Measurements from ENCODE around the gene BDH1. TPM values are rescaled to one million over a fixed set of nuclear protein-coding genes. Genes with fewer than 3 reads are reported as not detected.
A peak's percentile ranks its signal among the peaks of the same experiment; 100 is the strongest.

BDH1 gene
- total RNA-seq, 1 experiment from 2014 or later: 80.5 TPM

- H3K36me3 ChIP-seq (ENCODE audit: insufficient read depth, low read length): no peaks in the 10 kb centered on the region
- H4K20me1 ChIP-seq (ENCODE audit: insufficient read depth, low read depth, low read length): no peaks in the 10 kb centered on the region
- H3K4me1 ChIP-seq (ENCODE audit: low read length): peaks cover 9% of the 10 kb centered on the region; the same call in 1 of the 2 replicates
- H3K9me2 ChIP-seq (replicated peaks; ENCODE audit: insufficient read depth, low read length): no peaks in the 10 kb centered on the region
- H2AFZ ChIP-seq (ENCODE audit: low read length): no peak overlapping the region
- H3K9ac ChIP-seq (ENCODE audit: low read length): no peak overlapping the region
- H3K27ac ChIP-seq (ENCODE audit: low read length): no peak overlapping the region
- DNase-seq: peak; percentile 71
- H3K9me3 ChIP-seq (ENCODE audit: low read length): peaks cover 22% of the 10 kb centered on the region
- no peak overlapping the region for H3K4me3 ChIP-seq (ENCODE audit: low read length)
- no peak overlapping the region for H3K4me2 ChIP-seq (ENCODE audit: low read depth, low read length, poor library complexity, severe bottlenecking)
- no peaks in the 10 kb centered on the region for H3K79me2 ChIP-seq (ENCODE audit: low read length)
- H3K27me3 ChIP-seq (ENCODE audit: low read length): peaks cover 4% of the 10 kb centered on the region; the same call in 1 of the 2 replicates
Measured at GRCh38 chr3:197564097-197564843, 8.5 kb upstream of the BDH1 start.

- no peak overlapping the region for H3K27ac ChIP-seq (ENCODE audit: low read length)
- no peak overlapping the region for H2AFZ ChIP-seq (ENCODE audit: low read length)
- H3K4me1 ChIP-seq (ENCODE audit: low read length): peaks cover 16% of the 10 kb centered on the region
- no peak overlapping the region for H3K9ac ChIP-seq (ENCODE audit: low read length)
- H3K9me3 ChIP-seq (ENCODE audit: low read length): peaks cover 22% of the 10 kb centered on the region
- H3K4me2 ChIP-seq (ENCODE audit: low read depth, low read length, poor library complexity, severe bottlenecking): no peak overlapping the region
- H4K20me1 ChIP-seq (ENCODE audit: insufficient read depth, low read depth, low read length): no peaks in the 10 kb centered on the region
- no peak for DNase-seq
- H3K36me3 ChIP-seq (ENCODE audit: insufficient read depth, low read length): no peaks in the 10 kb centered on the region
- peaks cover 6% of the 10 kb centered on the region; the same call in 1 of the 2 replicates for H3K27me3 ChIP-seq (ENCODE audit: low read length)
- H3K79me2 ChIP-seq (ENCODE audit: low read length): no peaks in the 10 kb centered on the region
- no peak overlapping the region for H3K4me3 ChIP-seq (ENCODE audit: low read length)
- H3K9me2 ChIP-seq (replicated peaks; ENCODE audit: insufficient read depth, low read length): no peaks in the 10 kb centered on the region
Measured at GRCh38 chr3:197562398-197563251, 6.9 kb upstream of the BDH1 start.

GRCh38 chr3:197561926-197562325 lies 6.2 kb upstream of the BDH1 start:
- Histone ChIP-seq H3K79me2 (ENCODE audit: low read length) (no peaks in the 10 kb centered on the region), H3K9ac (ENCODE audit: low read length) (no peak overlapping the region), H3K9me2 (replicated peaks; ENCODE audit: insufficient read depth, low read length) (no peaks in the 10 kb centered on the region), H3K27ac (ENCODE audit: low read length) (no peak overlapping the region), H3K36me3 (ENCODE audit: insufficient read depth, low read length) (no peaks in the 10 kb centered on the region), H3K4me1 (ENCODE audit: low read length) (peaks cover 23% of the 10 kb centered on the region), H3K9me3 (ENCODE audit: low read length) (peaks cover 22% of the 10 kb centered on the region), H3K4me2 (ENCODE audit: low read depth, low read length, poor library complexity, severe bottlenecking) (no peak overlapping the region), H3K27me3 (ENCODE audit: low read length) (peaks cover 6% of the 10 kb centered on the region; the same call in 1 of the 2 replicates), H4K20me1 (ENCODE audit: insufficient read depth, low read depth, low read length) (no peaks in the 10 kb centered on the region), H3K4me3 (ENCODE audit: low read length) (no peak overlapping the region), H2AFZ (ENCODE audit: low read length) (no peak overlapping the region)
- DNase-seq: no peak

GRCh38 chr3:197559651-197560050 lies 3.9 kb upstream of the BDH1 start:
- peaks cover 13% of the 10 kb centered on the region for H3K9me3 ChIP-seq (ENCODE audit: low read length)
- H3K9me2 ChIP-seq (replicated peaks; ENCODE audit: insufficient read depth, low read length): no peaks in the 10 kb centered on the region
- no peak overlapping the region for H3K27ac ChIP-seq (ENCODE audit: low read length)
- no peak overlapping the region for H2AFZ ChIP-seq (ENCODE audit: low read length)
- H3K36me3 ChIP-seq (ENCODE audit: insufficient read depth, low read length): no peaks in the 10 kb centered on the region
- H3K27me3 ChIP-seq (ENCODE audit: low read length): peaks cover 6% of the 10 kb centered on the region; the same call in 1 of the 2 replicates
- no peaks in the 10 kb centered on the region for H4K20me1 ChIP-seq (ENCODE audit: insufficient read depth, low read depth, low read length)
- no peak overlapping the region for H3K4me2 ChIP-seq (ENCODE audit: low read depth, low read length, poor library complexity, severe bottlenecking)
- peaks cover 32% of the 10 kb centered on the region for H3K4me1 ChIP-seq (ENCODE audit: low read length)
- peaks cover 6% of the 10 kb centered on the region for H3K79me2 ChIP-seq (ENCODE audit: low read length)
- no peak overlapping the region for H3K9ac ChIP-seq (ENCODE audit: low read length)
- H3K4me3 ChIP-seq (ENCODE audit: low read length): no peak overlapping the region
- no peak for DNase-seq

GRCh38 chr3:197554562-197555280 lies 1.0 kb downstream of the BDH1 start:
- peak overlapping the region; percentile 78 for H3K27ac ChIP-seq (ENCODE audit: low read length)
- peak; percentile 100 for DNase-seq
- H3K27me3 ChIP-seq (ENCODE audit: low read length): 0 out of 2 replicates have a peak, but pooled peaks cover 2% of the 10 kb centered on the region
- H4K20me1 ChIP-seq (ENCODE audit: insufficient read depth, low read depth, low read length): peaks cover 9% of the 10 kb centered on the region; the same call in 1 of the 2 replicates
- H3K9ac ChIP-seq (ENCODE audit: low read length): peak overlapping the region; percentile 90
- peaks cover 34% of the 10 kb centered on the region for H3K4me1 ChIP-seq (ENCODE audit: low read length)
- peak overlapping the region; percentile 94 for H3K4me2 ChIP-seq (ENCODE audit: low read depth, low read length, poor library complexity, severe bottlenecking)
- peak overlapping the region; percentile 76 for H3K4me3 ChIP-seq (ENCODE audit: low read length)
- no peaks in the 10 kb centered on the region for H3K9me2 ChIP-seq (replicated peaks; ENCODE audit: insufficient read depth, low read length)
- H3K36me3 ChIP-seq (ENCODE audit: insufficient read depth, low read length): peaks cover 19% of the 10 kb centered on the region; the same call in 1 of the 2 replicates
- peaks cover 55% of the 10 kb centered on the region for H3K79me2 ChIP-seq (ENCODE audit: low read length)
- H3K9me3 ChIP-seq (ENCODE audit: low read length): no peaks in the 10 kb centered on the region
- H2AFZ ChIP-seq (ENCODE audit: low read length): peak overlapping the region; percentile 84; the same call in 1 of the 2 replicates

GRCh38 chr3:197554196-197554561 lies 1.6 kb downstream of the BDH1 start:
- Histone ChIP-seq H2AFZ (ENCODE audit: low read length) (0 out of 2 replicates have a peak overlapping the region, but pooled peaks have one; percentile 9), H3K4me3 (ENCODE audit: low read length) (peak overlapping the region; percentile 76), H3K9me3 (ENCODE audit: low read length) (no peaks in the 10 kb centered on the region), H3K79me2 (ENCODE audit: low read length) (peaks cover 60% of the 10 kb centered on the region), H3K27me3 (ENCODE audit: low read length) (0 out of 2 replicates have a peak, but pooled peaks cover 2% of the 10 kb centered on the region), H3K27ac (ENCODE audit: low read length) (peak overlapping the region; percentile 51), H3K4me1 (ENCODE audit: low read length) (peaks cover 34% of the 10 kb centered on the region), H4K20me1 (ENCODE audit: insufficient read depth, low read depth, low read length) (peaks cover 9% of the 10 kb centered on the region; the same call in 1 of the 2 replicates), H3K9ac (ENCODE audit: low read length) (peak overlapping the region; percentile 80), H3K36me3 (ENCODE audit: insufficient read depth, low read length) (peaks cover 19% of the 10 kb centered on the region; the same call in 1 of the 2 replicates), H3K9me2 (replicated peaks; ENCODE audit: insufficient read depth, low read length) (no peaks in the 10 kb centered on the region), H3K4me2 (ENCODE audit: low read depth, low read length, poor library complexity, severe bottlenecking) (peak overlapping the region; percentile 94)
- DNase-seq: peak; percentile 53

- no peak overlapping the region for H3K4me2 ChIP-seq (ENCODE audit: low read depth, low read length, poor library complexity, severe bottlenecking)
- H3K9ac ChIP-seq (ENCODE audit: low read length): no peak overlapping the region
- H4K20me1 ChIP-seq (ENCODE audit: insufficient read depth, low read depth, low read length): peaks cover 9% of the 10 kb centered on the region; the same call in 1 of the 2 replicates
- H3K9me2 ChIP-seq (replicated peaks; ENCODE audit: insufficient read depth, low read length): no peaks in the 10 kb centered on the region
- no peak overlapping the region for H2AFZ ChIP-seq (ENCODE audit: low read length)
- no peak for DNase-seq
- H3K9me3 ChIP-seq (ENCODE audit: low read length): no peaks in the 10 kb centered on the region
- H3K79me2 ChIP-seq (ENCODE audit: low read length): peaks cover 80% of the 10 kb centered on the region
- H3K27ac ChIP-seq (ENCODE audit: low read length): no peak overlapping the region
- H3K4me1 ChIP-seq (ENCODE audit: low read length): peaks cover 22% of the 10 kb centered on the region
- H3K27me3 ChIP-seq (ENCODE audit: low read length): no peaks in the 10 kb centered on the region
- H3K4me3 ChIP-seq (ENCODE audit: low read length): no peak overlapping the region
- peaks cover 19% of the 10 kb centered on the region; the same call in 1 of the 2 replicates for H3K36me3 ChIP-seq (ENCODE audit: insufficient read depth, low read length)
Measured at GRCh38 chr3:197552198-197552597, 3.6 kb downstream of the BDH1 start.
